HEK293 (cell line): ENCODE results near the gene THBS2.

ENCODE experiments used
- HIC1 ChIP-seq: fragments of 450-650 bp; formaldehyde crosslinking; IDR thresholded peaks from 2 replicates; pipeline ENCODE4 v1.5.1; 2016; ENCODE audit warnings: missing biosample characterization, missing genetic modification characterization
- TCF7L2 ChIP-seq: IDR thresholded peaks from 2 replicates; pipeline ENCODE4 v1.6.1; 2011; ENCODE audit warnings: low read depth, mild to moderate bottlenecking, inconsistent platforms, low read length, moderate library complexity, borderline replicate concordance
- ZNF121 ChIP-seq: fragments of 450-650 bp; formaldehyde crosslinking; IDR thresholded peaks from 2 replicates; pipeline ENCODE4 v1.5.1; 2016; ENCODE audit warnings: missing biosample characterization, missing genetic modification characterization
- ZNF501 ChIP-seq: fragments of 450-650 bp; formaldehyde crosslinking; IDR thresholded peaks from 2 replicates; pipeline ENCODE4 v1.5.1; 2016; ENCODE audit warnings: missing biosample characterization, missing genetic modification characterization
- ZNF549 ChIP-seq: fragments of 450-650 bp; IDR thresholded peaks from 2 replicates; pipeline ENCODE4 v1.5.1; 2018; ENCODE audit warnings: missing biosample characterization, missing genetic modification characterization, mild to moderate bottlenecking, inconsistent platforms, moderate library complexity
- TF ChIP-seq, protein P1 (sequence below): fragments of 450-650 bp; formaldehyde crosslinking; IDR thresholded peaks from 2 replicates; pipeline ENCODE4 v1.5.1; 2016; ENCODE audit warnings: missing biosample characterization, missing genetic modification characterization
- TF ChIP-seq, protein P2 (sequence below): fragments of 450-650 bp; formaldehyde crosslinking; IDR thresholded peaks from 2 replicates; pipeline ENCODE4 v1.5.1; 2016; ENCODE audit warnings: missing biosample characterization, missing genetic modification characterization

- TF ChIP-seq, protein P1, sequence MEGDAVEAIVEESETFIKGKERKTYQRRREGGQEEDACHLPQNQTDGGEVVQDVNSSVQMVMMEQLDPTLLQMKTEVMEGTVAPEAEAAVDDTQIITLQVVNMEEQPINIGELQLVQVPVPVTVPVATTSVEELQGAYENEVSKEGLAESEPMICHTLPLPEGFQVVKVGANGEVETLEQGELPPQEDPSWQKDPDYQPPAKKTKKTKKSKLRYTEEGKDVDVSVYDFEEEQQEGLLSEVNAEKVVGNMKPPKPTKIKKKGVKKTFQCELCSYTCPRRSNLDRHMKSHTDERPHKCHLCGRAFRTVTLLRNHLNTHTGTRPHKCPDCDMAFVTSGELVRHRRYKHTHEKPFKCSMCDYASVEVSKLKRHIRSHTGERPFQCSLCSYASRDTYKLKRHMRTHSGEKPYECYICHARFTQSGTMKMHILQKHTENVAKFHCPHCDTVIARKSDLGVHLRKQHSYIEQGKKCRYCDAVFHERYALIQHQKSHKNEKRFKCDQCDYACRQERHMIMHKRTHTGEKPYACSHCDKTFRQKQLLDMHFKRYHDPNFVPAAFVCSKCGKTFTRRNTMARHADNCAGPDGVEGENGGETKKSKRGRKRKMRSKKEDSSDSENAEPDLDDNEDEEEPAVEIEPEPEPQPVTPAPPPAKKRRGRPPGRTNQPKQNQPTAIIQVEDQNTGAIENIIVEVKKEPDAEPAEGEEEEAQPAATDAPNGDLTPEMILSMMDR (tag by site-specific recombination): no peak
- TF ChIP-seq HIC1 (tag by site-specific recombination) (no peak), TCF7L2 (no peak), ZNF121 (tag by site-specific recombination) (no peak), ZNF549 (no peak), ZNF501 (no peak)
- TF ChIP-seq, protein P2, sequence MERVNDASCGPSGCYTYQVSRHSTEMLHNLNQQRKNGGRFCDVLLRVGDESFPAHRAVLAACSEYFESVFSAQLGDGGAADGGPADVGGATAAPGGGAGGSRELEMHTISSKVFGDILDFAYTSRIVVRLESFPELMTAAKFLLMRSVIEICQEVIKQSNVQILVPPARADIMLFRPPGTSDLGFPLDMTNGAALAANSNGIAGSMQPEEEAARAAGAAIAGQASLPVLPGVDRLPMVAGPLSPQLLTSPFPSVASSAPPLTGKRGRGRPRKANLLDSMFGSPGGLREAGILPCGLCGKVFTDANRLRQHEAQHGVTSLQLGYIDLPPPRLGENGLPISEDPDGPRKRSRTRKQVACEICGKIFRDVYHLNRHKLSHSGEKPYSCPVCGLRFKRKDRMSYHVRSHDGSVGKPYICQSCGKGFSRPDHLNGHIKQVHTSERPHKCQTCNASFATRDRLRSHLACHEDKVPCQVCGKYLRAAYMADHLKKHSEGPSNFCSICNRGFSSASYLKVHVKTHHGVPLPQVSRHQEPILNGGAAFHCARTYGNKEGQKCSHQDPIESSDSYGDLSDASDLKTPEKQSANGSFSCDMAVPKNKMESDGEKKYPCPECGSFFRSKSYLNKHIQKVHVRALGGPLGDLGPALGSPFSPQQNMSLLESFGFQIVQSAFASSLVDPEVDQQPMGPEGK (tag by site-specific recombination): no peak
Observed at GRCh38 chr6:169239181-169239580, 14.5 kb downstream of the THBS2 start.
